Measurements from ENCODE around the gene MKRN2. TPM values are rescaled to one million over a fixed set of nuclear protein-coding genes. Genes with fewer than 3 reads are reported as not detected.

Gene MKRN2
- total and polyA plus RNA-seq, 2 of the 4 experiments (the other 2 are of a cell fraction): 44.4 to 65.6 TPM

DNA sequence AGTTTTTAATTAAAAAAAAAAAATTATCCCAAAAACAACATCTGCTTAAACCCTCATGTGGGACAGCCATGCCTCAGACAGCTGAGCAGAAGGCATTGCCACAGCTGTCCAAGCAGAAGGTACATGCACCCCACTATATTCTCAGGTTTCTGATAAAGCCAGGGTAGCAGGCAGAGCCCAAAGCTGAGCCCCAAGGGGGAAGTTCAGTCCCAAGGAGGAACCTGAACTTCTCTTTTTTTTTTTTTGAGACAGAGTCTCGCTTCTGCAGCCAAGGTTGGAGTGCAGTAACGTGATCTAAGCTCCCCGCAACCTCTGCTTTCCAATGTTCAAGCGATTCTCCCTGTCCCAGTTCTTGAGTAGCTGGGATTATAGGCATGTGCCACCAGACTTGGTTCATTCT is 33.2 kb downstream of the MKRN2 start:
- peaks cover 11% of the 10 kb centered on the region; the same call in 1 of the 2 replicates for H3K9me1 ChIP-seq (ENCODE audit: insufficient read depth, low read length)
- TF ChIP-seq, protein P1, sequence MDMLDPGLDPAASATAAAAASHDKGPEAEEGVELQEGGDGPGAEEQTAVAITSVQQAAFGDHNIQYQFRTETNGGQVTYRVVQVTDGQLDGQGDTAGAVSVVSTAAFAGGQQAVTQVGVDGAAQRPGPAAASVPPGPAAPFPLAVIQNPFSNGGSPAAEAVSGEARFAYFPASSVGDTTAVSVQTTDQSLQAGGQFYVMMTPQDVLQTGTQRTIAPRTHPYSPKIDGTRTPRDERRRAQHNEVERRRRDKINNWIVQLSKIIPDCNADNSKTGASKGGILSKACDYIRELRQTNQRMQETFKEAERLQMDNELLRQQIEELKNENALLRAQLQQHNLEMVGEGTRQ (IDR thresholded peaks at IDR 0.05; ENCODE audit: low read depth, low read length): no peak
- TF ChIP-seq FOS (IDR thresholded peaks at IDR 0.05; ENCODE audit: low read depth, low read length) (no peak), ELK1 (IDR thresholded peaks at IDR 0.05; ENCODE audit: borderline replicate concordance, low read depth, low read length) (no peak), MAZ (IDR thresholded peaks at IDR 0.05; ENCODE audit: borderline replicate concordance, low read depth, low read length) (no peak), RFX5 (IDR thresholded peaks at IDR 0.05; ENCODE audit: low read depth, low read length) (no peak)
- no TSS peak for BruUV-seq (replicated peaks)
- dilution Hi-C loops (cut with HindIII; ENCODE audit: low sequenced_read_pairs, unreplicated experiment) (no loop called here), in situ Hi-C loops (cut with MboI; ENCODE audit: low sequenced_read_pairs) (no loop called here), intact Hi-C loops (cut with micrococcal nuclease) (no loop called here)
- H3K4me3 ChIP-seq (ENCODE audit: insufficient read depth, low read depth, low read length): no peak overlapping the region
- H4K20me1 ChIP-seq (ENCODE audit: insufficient read depth, low read length): peaks cover 27% of the 10 kb centered on the region
- peaks cover 4% of the 10 kb centered on the region; the same call in 1 of the 2 replicates for H3K4me1 ChIP-seq (ENCODE audit: control insufficient read depth, insufficient read depth, low read length)
- no peak overlapping the region for H3K18ac ChIP-seq (ENCODE audit: low read depth, low read length)
- no peak overlapping the region for H3K4me2 ChIP-seq (ENCODE audit: low read depth, low read length)
- H3K14ac ChIP-seq (replicated peaks; ENCODE audit: low read depth, low read length): no peak overlapping the region
- peaks cover 36 to 65% of the 10 kb centered on the region in 2 experiments for H3K79me1 ChIP-seq (ENCODE audit: low read depth in 1 of 2, low read length in 2 of 2)
- H3K4ac ChIP-seq (ENCODE audit: low read depth, low read length): no peak overlapping the region
- no peak overlapping the region for H2BK120ac ChIP-seq (ENCODE audit: low read depth, low read length)
- H3K27me3 ChIP-seq (ENCODE audit: control insufficient read depth, insufficient read depth, low read length): no peaks in the 10 kb centered on the region
- DNase-seq: no peak
- CTCF ChIA-PET: no interaction called here
- ATAC-seq (ENCODE audit: low read depth): no peak
- H2BK5ac ChIP-seq (ENCODE audit: low read depth, low read length, poor library complexity, severe bottlenecking): no peak overlapping the region
- POLR2A ChIA-PET (ENCODE audit: unreplicated experiment): interaction anchor here (0.7 kb wide), 1 partner anchor 91 kb away, joined by 7 read pairs; no protein-coding TSS in a partner anchor
- no peak overlapping the region for H2BK20ac ChIP-seq (ENCODE audit: low read depth, low read length)
- H4K8ac ChIP-seq (ENCODE audit: low read depth in 2 of 2, low read length in 2 of 2): no peak overlapping the region
- H3K9me3 ChIP-seq (ENCODE audit: control insufficient read depth, insufficient read depth, low read length): no peaks in the 10 kb centered on the region
- no CpG with 5 or more reads among the region's 4 CpGs for WGBS, 2 experiments (ENCODE audit: extremely low coverage in 2 of 2, insufficient read length in 1 of 2)
- H2AK9ac ChIP-seq (replicated peaks; ENCODE audit: low read depth, low read length, poor library complexity): no peak overlapping the region
- no peak overlapping the region for H2AFZ ChIP-seq (replicated peaks; ENCODE audit: low read length, poor library complexity)
- H2AK5ac ChIP-seq (ENCODE audit: low read depth, low read length): no peak overlapping the region
- peaks cover 61% of the 10 kb centered on the region for H3K36me3 ChIP-seq (ENCODE audit: control insufficient read depth, insufficient read depth, low read length)
- H3K56ac ChIP-seq (ENCODE audit: extremely low read depth, insufficient read depth, low read length): no peak overlapping the region
- H2BK15ac ChIP-seq (ENCODE audit: low read depth, low read length): no peak overlapping the region
- no peak overlapping the region for H3K23ac ChIP-seq (ENCODE audit: low read depth, low read length)
- no peak overlapping the region for H3K9ac ChIP-seq (ENCODE audit: low read depth, low read length)
- no peak overlapping the region for H4K91ac ChIP-seq (ENCODE audit: insufficient read depth, low read depth, low read length)
- no peak overlapping the region for H4K5ac ChIP-seq (ENCODE audit: low read depth, low read length)
- H3K27ac ChIP-seq (ENCODE audit: insufficient read depth, low read length): no peak overlapping the region

All from IMR-90 (cell line).